ENCODE measurements around the gene UTRN. TPM values are rescaled to one million over a fixed set of nuclear protein-coding genes. Genes with fewer than 3 reads are reported as not detected.

The UTRN gene
- total and polyA plus RNA-seq, 2 experiments from 2014 or later, result 53.9 to 121 TPM

GRCh38 chr6:144331491-144331969 is 46.4 kb downstream of the UTRN start:
- H3K36me3 ChIP-seq (ENCODE audit: insufficient read depth), result no peaks in the 10 kb centered on the region
- H3K4me2 ChIP-seq, result peak overlapping the region; percentile 61
- Mint-ChIP-seq H3K27me3 (ENCODE audit: insufficient read depth, low read depth, poor library complexity) (peaks cover 10% of the 10 kb centered on the region), H3K36me3 (ENCODE audit: low read depth) (no peaks in the 10 kb centered on the region), H3K27ac (peak overlapping the region; percentile 99), H3K4me3 (peak overlapping the region; percentile 81), H3K9me3 (no peaks in the 10 kb centered on the region), H3K4me1 (peaks cover 80% of the 10 kb centered on the region)
- H3K9me2 ChIP-seq (ENCODE audit: insufficient read depth), result no peaks in the 10 kb centered on the region
- ATAC-seq (peak; percentile 45), DNase-seq (ENCODE audit: low spot score) (peak; percentile 79)
- no peaks in the 10 kb centered on the region for H4K20me1 ChIP-seq (replicated peaks; ENCODE audit: insufficient read depth)
- H3K4me1 ChIP-seq (ENCODE audit: insufficient read depth), result peaks cover 65% of the 10 kb centered on the region
- no peaks in the 10 kb centered on the region for H3F3A ChIP-seq (replicated peaks; ENCODE audit: low read depth)
- peak overlapping the region; percentile 91 for H3K27ac ChIP-seq (ENCODE audit: low read depth)
- H3K4me3 ChIP-seq, result peak overlapping the region; percentile 39
- no peak overlapping the region for H2AFZ ChIP-seq
- H3K27me3 ChIP-seq (ENCODE audit: insufficient read depth), result no peaks in the 10 kb centered on the region
- H3K79me2 ChIP-seq (replicated peaks; ENCODE audit: insufficient read depth), result peaks cover 61% of the 10 kb centered on the region
- TF ChIP-seq ZNF114 (CRISPR knock-in tag; IDR thresholded peaks at IDR 0.05), result no peak
- TF ChIP-seq NANOG (IDR thresholded peaks at IDR 0.05; ENCODE audit: borderline replicate concordance), result no peak
- TF ChIP-seq, protein P1, sequence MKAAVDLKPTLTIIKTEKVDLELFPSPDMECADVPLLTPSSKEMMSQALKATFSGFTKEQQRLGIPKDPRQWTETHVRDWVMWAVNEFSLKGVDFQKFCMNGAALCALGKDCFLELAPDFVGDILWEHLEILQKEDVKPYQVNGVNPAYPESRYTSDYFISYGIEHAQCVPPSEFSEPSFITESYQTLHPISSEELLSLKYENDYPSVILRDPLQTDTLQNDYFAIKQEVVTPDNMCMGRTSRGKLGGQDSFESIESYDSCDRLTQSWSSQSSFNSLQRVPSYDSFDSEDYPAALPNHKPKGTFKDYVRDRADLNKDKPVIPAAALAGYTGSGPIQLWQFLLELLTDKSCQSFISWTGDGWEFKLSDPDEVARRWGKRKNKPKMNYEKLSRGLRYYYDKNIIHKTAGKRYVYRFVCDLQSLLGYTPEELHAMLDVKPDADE (IDR thresholded peaks at IDR 0.05), result no peak
- no peak for TF ChIP-seq EZH2phosphoT487 (IDR thresholded peaks at IDR 0.05; ENCODE audit: unreplicated experiment)
- TF ChIP-seq, protein P2, sequence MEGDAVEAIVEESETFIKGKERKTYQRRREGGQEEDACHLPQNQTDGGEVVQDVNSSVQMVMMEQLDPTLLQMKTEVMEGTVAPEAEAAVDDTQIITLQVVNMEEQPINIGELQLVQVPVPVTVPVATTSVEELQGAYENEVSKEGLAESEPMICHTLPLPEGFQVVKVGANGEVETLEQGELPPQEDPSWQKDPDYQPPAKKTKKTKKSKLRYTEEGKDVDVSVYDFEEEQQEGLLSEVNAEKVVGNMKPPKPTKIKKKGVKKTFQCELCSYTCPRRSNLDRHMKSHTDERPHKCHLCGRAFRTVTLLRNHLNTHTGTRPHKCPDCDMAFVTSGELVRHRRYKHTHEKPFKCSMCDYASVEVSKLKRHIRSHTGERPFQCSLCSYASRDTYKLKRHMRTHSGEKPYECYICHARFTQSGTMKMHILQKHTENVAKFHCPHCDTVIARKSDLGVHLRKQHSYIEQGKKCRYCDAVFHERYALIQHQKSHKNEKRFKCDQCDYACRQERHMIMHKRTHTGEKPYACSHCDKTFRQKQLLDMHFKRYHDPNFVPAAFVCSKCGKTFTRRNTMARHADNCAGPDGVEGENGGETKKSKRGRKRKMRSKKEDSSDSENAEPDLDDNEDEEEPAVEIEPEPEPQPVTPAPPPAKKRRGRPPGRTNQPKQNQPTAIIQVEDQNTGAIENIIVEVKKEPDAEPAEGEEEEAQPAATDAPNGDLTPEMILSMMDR (conservative IDR thresholded peaks at IDR 0.05; ENCODE audit: low read depth in 2 of 2), result no peak
- TF ChIP-seq ZNF462 (CRISPR knock-in tag; IDR thresholded peaks at IDR 0.05), result no peak
- TF ChIP-seq, protein P3, sequence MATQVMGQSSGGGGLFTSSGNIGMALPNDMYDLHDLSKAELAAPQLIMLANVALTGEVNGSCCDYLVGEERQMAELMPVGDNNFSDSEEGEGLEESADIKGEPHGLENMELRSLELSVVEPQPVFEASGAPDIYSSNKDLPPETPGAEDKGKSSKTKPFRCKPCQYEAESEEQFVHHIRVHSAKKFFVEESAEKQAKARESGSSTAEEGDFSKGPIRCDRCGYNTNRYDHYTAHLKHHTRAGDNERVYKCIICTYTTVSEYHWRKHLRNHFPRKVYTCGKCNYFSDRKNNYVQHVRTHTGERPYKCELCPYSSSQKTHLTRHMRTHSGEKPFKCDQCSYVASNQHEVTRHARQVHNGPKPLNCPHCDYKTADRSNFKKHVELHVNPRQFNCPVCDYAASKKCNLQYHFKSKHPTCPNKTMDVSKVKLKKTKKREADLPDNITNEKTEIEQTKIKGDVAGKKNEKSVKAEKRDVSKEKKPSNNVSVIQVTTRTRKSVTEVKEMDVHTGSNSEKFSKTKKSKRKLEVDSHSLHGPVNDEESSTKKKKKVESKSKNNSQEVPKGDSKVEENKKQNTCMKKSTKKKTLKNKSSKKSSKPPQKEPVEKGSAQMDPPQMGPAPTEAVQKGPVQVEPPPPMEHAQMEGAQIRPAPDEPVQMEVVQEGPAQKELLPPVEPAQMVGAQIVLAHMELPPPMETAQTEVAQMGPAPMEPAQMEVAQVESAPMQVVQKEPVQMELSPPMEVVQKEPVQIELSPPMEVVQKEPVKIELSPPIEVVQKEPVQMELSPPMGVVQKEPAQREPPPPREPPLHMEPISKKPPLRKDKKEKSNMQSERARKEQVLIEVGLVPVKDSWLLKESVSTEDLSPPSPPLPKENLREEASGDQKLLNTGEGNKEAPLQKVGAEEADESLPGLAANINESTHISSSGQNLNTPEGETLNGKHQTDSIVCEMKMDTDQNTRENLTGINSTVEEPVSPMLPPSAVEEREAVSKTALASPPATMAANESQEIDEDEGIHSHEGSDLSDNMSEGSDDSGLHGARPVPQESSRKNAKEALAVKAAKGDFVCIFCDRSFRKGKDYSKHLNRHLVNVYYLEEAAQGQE (IDR thresholded peaks at IDR 0.05; ENCODE audit: unreplicated experiment), result no peak
- TF ChIP-seq EZH2 (IDR thresholded peaks at IDR 0.05; ENCODE audit: low read depth, unreplicated experiment), result no peak
- no peak for TF ChIP-seq JUNB (IDR thresholded peaks at IDR 0.05; ENCODE audit: unreplicated experiment)
- no peak for TF ChIP-seq POLR2AphosphoS5 (IDR thresholded peaks at IDR 0.05; ENCODE audit: low read depth)
- no peak for TF ChIP-seq CREB1 (CRISPR knock-in tag; IDR thresholded peaks at IDR 0.05; ENCODE audit: low read depth)
- TF ChIP-seq STAT1 (IDR thresholded peaks at IDR 0.05; ENCODE audit: unreplicated experiment), result no peak
- no peak for TF ChIP-seq ZNF331 (CRISPR knock-in tag; IDR thresholded peaks at IDR 0.05; ENCODE audit: low read depth)

All from GM23338 (cell line).